GM12878 (cell line): ENCODE measurements around the gene DCUN1D5. TPM values are rescaled to one million over a fixed set of nuclear protein-coding genes. Genes with fewer than 3 reads are reported as not detected.

Source experiments
- BRCA1 ChIP-seq: IDR thresholded peaks from 2 replicates; pipeline ENCODE4 v1.6.1; 2011; ENCODE audit warnings: low read depth, low read length, improper control_type of control experiment
- IKZF2 ChIP-seq, 2 experiments: fragments of 450-650 bp; IDR thresholded peaks; 2 replicates each; pipeline ENCODE4 v1.6.1; 2017; ENCODE audit warnings: mild to moderate bottlenecking in 2 of 2, moderate library complexity in 2 of 2
- KDM1A ChIP-seq: fragments of 200-600 bp; sonication (generic); IDR thresholded peaks from 2 replicates; pipeline ENCODE4 v1.6.1; 2016; ENCODE audit warnings: borderline replicate concordance
- MEF2B ChIP-seq: fragments of 450-650 bp; IDR thresholded peaks from 2 replicates; pipeline ENCODE4 v1.6.1; 2018; ENCODE audit warnings: mild to moderate bottlenecking, moderate library complexity; ENCODE audit not compliant: partially characterized antibody, poor library complexity, severe bottlenecking
- MTA3 ChIP-seq: IDR thresholded peaks from 2 replicates; pipeline ENCODE4 v1.6.1; 2012; ENCODE audit warnings: low read length, inconsistent platforms, borderline replicate concordance
- MXI1 ChIP-seq: fragments of 150-350 bp; IDR thresholded peaks from 2 replicates; pipeline ENCODE4 v1.6.1; 2011; ENCODE audit warnings: low read depth, mild to moderate bottlenecking, inconsistent platforms, low read length, improper control_type of control experiment
- NR2F1 ChIP-seq: fragments of 450-650 bp; conservative IDR thresholded peaks from 2 replicates; pipeline ENCODE4 v1.6.1; 2017; ENCODE audit warnings: mild to moderate bottlenecking
- POLR2AphosphoS2 ChIP-seq: IDR thresholded peaks from 2 replicates; pipeline ENCODE4 v1.6.1; 2011; ENCODE audit warnings: low read depth, mild to moderate bottlenecking, low read length, improper control_type of control experiment, moderate library complexity
- POLR2AphosphoS5 ChIP-seq: IDR thresholded peaks from 2 replicates; pipeline ENCODE4 v1.6.1; 2011; ENCODE audit warnings: mild to moderate bottlenecking, low read length, inconsistent platforms
- RAD21 ChIP-seq: IDR thresholded peaks from 2 replicates; pipeline ENCODE4 v1.6.1; 2011; ENCODE audit warnings: mild to moderate bottlenecking, low read depth, low read length, moderate library complexity; ENCODE audit not compliant: insufficient read depth
- RFX5 ChIP-seq: IDR thresholded peaks from 2 replicates; pipeline ENCODE4 v1.6.1; 2011; ENCODE audit warnings: low read depth, low read length, improper control_type of control experiment
- RUNX3 ChIP-seq: IDR thresholded peaks from 2 replicates; pipeline ENCODE4 v1.6.1; 2012; ENCODE audit warnings: low read length, inconsistent platforms
- SRF ChIP-seq, 2 experiments: IDR thresholded peaks; 2 replicates each; pipeline ENCODE4 v1.6.1; 2011; ENCODE audit warnings: low read depth in 2 of 2, low read length in 2 of 2, mild to moderate bottlenecking in 1 of 2, moderate library complexity in 1 of 2
- STAT1 ChIP-seq: fragments of 450-650 bp; conservative IDR thresholded peaks from 2 replicates; pipeline ENCODE4 v1.6.1; 2014; ENCODE audit warnings: antibody characterized with exemption, mild to moderate bottlenecking
- TCF12 ChIP-seq: IDR thresholded peaks from 2 replicates; pipeline ENCODE4 v1.6.1; 2011; ENCODE audit warnings: low read depth, mild to moderate bottlenecking, low read length
- WRNIP1 ChIP-seq: IDR thresholded peaks from 2 replicates; pipeline ENCODE4 v1.6.1; 2011; ENCODE audit warnings: low read depth, low read length, improper control_type of control experiment, borderline replicate concordance
- polyA plus RNA-seq, 11 experiments: library from polyadenylated mRNA; depleted of rRNA in 4 of 11; unstranded in 6 of 11; stranded (reverse) in 5 of 11; fragments of >200 nt; fragmentation: Nextera tagmentation in 4 of 11; fragmentation: Illumina TruSeq in 1 of 11; extraction: Ambion mirVana in 4 of 11; extraction: Trizol in 1 of 11; gene quantifications; 1 replicate in 1 of 11; 2 replicates in 10 of 11; pipeline versions ENCODE4 v1.2.1 to v1.2.3, GENCODE V29; 2011 to 2016; ENCODE audit warnings: inconsistent platforms in 2 of 11, missing spikeins in 2 of 11, low read depth in 1 of 11
- total RNA-seq, 4 experiments: library from RNA; depleted of rRNA in 3 of 4; stranded (reverse); fragments of >200 nt in 3 of 4; fragmentation: Illumina TruSeq in 1 of 4; extraction: Trizol in 1 of 4; gene quantifications; 2 replicates each; pipeline versions ENCODE4 v1.2.1 to v1.2.3, GENCODE V29; 2013 to 2021
- TF ChIP-seq, protein P1 (sequence below): IDR thresholded peaks from 2 replicates; pipeline ENCODE4 v1.6.1; 2012; ENCODE audit warnings: low read length, inconsistent platforms
- TF ChIP-seq, protein P2 (sequence below), 3 experiments: IDR thresholded peaks in 2 of 3; conservative IDR thresholded peaks in 1 of 3; 2 replicates each; pipeline ENCODE4 v1.5.1; 2011; ENCODE audit warnings: low read depth in 3 of 3, low read length in 3 of 3, mild to moderate bottlenecking in 3 of 3, control low read depth in 2 of 3, moderate library complexity in 2 of 3, inconsistent platforms in 1 of 3, mixed read lengths in 1 of 3; ENCODE audit not compliant: control insufficient read depth in 2 of 3, insufficient read depth in 1 of 3; ENCODE audit errors: extremely low read depth in 1 of 3

DCUN1D5 gene
- total and polyA plus RNA-seq, 10 of the 15 experiments (the other 5 are each of a cell fraction or from before 2014, with no cell fraction given) = 20.4 to 87.0 (median 60.6) TPM

DNA sequence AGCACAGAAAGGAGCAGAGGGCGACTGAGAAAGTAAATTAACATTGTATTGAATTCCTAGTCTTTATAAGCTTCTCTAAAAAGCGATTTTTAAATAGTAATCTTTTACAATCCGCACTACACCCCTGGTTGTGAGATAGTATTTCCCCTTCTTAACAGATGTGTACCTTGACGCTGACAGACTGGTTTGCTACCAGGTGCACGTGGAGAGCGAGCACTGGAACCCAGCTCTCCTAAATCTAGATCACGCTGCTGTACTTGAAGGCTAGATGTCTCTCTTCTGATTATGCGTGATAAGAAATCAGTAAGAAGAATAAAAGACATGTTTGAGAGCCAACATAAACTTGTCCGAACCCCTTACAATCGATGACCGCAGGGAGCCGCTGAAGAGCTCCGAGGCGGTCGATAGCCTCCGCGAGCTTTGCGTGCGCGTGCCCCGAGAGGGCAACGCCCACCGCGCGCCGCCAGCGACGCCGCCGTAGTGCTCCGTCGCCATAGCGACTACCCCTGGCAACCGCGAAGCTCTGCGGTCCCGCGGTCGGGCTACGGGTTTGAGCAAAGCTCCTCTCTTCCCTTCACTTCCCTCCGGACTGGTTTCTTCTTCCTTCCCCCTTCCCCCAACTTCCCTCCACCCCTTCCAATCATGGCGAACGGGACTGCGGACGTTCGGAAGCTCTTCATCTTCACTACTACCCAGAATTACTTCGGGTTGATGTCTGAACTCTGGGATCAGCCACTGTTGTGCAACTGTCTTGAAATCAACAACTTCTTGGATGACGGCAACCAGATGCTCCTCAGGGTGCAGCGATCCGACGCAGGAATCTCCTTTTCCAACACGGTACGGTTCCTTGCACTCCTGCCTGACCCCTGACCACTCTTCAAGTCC lies 17.2 kb upstream of the DCUN1D5 start, which contains the start of gene DYNC2H1 (continued):
- TF ChIP-seq, protein P1, sequence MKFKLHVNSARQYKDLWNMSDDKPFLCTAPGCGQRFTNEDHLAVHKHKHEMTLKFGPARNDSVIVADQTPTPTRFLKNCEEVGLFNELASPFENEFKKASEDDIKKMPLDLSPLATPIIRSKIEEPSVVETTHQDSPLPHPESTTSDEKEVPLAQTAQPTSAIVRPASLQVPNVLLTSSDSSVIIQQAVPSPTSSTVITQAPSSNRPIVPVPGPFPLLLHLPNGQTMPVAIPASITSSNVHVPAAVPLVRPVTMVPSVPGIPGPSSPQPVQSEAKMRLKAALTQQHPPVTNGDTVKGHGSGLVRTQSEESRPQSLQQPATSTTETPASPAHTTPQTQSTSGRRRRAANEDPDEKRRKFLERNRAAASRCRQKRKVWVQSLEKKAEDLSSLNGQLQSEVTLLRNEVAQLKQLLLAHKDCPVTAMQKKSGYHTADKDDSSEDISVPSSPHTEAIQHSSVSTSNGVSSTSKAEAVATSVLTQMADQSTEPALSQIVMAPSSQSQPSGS = no peak
- TF ChIP-seq MXI1 = peak; percentile 99
- TF ChIP-seq STAT1 = no peak; the same call in 1 of the 2 replicates
- TF ChIP-seq POLR2AphosphoS2 = peak; percentile 41; the same call in 1 of the 2 replicates
- 0 out of 2 replicates have a peak, but pooled peaks have one; percentile 18 for TF ChIP-seq WRNIP1
- no peak for TF ChIP-seq KDM1A
- no peak for TF ChIP-seq BRCA1
- TF ChIP-seq RAD21 = peak; percentile 27; the same call in 1 of the 2 replicates
- peak; percentile 88 to 98 for TF ChIP-seq SRF (IDR thresholded peaks at IDR 0.05; ENCODE audit: low read depth in 2 of 2, low read length in 2 of 2)
- TF ChIP-seq, protein P2, sequence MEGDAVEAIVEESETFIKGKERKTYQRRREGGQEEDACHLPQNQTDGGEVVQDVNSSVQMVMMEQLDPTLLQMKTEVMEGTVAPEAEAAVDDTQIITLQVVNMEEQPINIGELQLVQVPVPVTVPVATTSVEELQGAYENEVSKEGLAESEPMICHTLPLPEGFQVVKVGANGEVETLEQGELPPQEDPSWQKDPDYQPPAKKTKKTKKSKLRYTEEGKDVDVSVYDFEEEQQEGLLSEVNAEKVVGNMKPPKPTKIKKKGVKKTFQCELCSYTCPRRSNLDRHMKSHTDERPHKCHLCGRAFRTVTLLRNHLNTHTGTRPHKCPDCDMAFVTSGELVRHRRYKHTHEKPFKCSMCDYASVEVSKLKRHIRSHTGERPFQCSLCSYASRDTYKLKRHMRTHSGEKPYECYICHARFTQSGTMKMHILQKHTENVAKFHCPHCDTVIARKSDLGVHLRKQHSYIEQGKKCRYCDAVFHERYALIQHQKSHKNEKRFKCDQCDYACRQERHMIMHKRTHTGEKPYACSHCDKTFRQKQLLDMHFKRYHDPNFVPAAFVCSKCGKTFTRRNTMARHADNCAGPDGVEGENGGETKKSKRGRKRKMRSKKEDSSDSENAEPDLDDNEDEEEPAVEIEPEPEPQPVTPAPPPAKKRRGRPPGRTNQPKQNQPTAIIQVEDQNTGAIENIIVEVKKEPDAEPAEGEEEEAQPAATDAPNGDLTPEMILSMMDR (IDR thresholded peaks at IDR 0.05 in 2 of 3, conservative IDR thresholded peaks at IDR 0.05 in 1 of 3; ENCODE audit: control insufficient read depth in 2 of 3, extremely low read depth in 1 of 3, insufficient read depth in 1 of 3, low read depth in 3 of 3, low read length in 3 of 3) = peak; percentile 44 to 58 (median 54)
- TF ChIP-seq RFX5 = peak; percentile 84
- TF ChIP-seq IKZF2 (IDR thresholded peaks at IDR 0.05) = peak; percentile 36 to 57; a peak in 3 of 4 replicates
- no peak for TF ChIP-seq POLR2AphosphoS5
- TF ChIP-seq TCF12 = peak; percentile 26; the same call in 1 of the 2 replicates
- peak; percentile 91 for TF ChIP-seq RUNX3
- peak; percentile 64 for TF ChIP-seq MEF2B
- TF ChIP-seq NR2F1 = 0 out of 2 replicates have a peak, but pooled peaks have one; percentile 19
- no peak for TF ChIP-seq MTA3
- TF ChIP-seq, all 136 proteins: peak for 36
